Middle frontal gyrus (tissue), 1 donor: ENCODE data around the gene FECH.
"Not testable (repeated sequence)": the region's sequence is repeated elsewhere in the genome, so short reads cannot be mapped to it uniquely, and the experiment has no call there.

Experiments
- DNase-seq: peaks from one replicate; pipeline ENCODE4 v3.0.0-alpha.2; 2015; ENCODE audit warnings: low spot score; ENCODE audit errors: extremely low spot score

The FECH gene

DNA sequence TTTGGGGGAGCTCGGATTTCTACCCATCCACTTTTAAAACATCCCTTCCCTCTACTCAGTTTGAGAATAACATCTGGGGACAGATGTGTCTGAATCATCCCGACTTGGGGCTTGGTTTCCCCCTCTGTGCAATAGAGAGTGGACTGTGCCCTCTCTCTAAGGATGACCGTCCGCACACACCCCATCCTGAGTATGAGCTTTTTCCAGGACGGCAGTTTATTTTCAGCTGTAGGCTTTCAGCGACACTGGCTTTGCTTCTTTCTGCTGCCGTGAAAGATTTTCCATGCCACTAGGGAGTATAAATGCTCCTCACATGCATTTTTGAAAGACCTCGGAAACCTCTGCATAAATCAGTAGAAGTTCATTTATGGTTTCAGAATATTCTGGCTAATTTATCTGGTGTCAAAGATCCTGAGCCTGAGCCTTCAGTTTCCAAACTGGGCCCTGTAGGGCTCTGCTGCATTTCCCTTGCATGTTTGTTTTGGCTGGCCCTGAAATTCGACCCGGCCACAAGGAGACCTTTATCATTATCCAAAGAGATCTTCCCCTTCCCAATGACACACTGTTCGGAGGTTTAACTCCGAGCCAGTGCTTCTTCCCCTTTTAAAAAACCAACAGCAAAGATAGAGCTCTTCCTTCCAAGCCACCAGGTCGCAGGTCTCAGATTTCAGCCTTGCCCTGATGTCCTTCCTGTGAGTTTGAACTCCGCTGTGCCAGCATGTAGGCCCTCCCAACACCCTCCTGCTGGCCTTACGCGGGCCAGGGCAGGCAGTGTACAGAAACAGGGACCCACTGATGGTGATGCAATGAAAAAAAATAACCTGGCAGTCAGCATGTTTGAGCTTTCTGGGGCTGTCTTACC, 53.3 kb downstream of the FECH start:
- DNase-seq = no peak

DNA sequence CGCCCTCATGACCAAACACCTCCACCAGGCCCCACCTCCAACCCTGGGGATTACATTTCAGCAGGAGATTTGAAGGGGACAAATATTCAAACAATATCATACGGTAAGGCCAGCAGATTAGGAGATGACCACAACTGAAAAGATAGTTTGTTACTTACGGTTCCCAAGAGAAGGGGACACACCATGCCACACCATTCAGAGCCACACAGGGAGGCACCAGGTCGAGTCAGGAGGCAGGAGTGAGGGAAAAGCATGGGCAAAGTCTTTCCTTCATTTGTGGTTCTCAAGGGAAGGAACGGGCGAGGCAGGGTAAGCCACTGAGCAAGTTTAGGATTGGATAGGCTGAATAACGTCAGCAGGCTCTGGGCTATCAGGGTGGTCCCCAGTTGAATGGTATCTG, 57.4 kb downstream of the FECH start:
- no peak for DNase-seq

DNA sequence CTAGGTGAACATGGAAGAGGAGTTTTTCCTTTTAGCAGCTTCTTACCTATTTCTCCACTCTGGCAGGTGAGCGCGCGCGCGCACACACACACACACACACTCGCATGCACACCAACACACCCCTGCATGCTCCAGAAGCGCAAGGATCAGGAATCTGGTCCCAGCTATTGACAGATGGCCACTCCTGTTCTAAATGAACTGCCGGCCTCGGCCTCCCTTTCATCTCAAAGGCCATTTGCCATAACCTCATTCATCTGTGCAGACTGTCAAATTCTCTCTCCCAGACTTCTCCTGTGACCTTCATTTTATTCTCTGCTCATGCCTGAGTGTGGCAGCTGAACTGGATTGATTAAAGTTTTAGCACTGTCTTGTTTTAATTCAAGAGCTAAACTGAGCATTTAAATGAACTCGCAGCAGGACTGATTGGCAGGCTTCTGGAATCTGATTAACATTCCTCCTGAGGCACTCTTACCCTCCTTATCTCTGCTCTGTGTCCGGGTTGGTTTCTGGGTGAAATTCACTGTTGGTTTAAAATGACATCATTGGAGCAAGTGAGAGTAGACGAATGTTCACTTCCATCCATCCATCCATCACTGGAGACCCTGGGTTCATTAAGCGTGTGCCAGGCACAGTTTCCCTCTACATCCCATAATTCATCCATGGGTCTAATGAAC, 58.8 kb downstream of the FECH start:
- DNase-seq = no peak

DNA sequence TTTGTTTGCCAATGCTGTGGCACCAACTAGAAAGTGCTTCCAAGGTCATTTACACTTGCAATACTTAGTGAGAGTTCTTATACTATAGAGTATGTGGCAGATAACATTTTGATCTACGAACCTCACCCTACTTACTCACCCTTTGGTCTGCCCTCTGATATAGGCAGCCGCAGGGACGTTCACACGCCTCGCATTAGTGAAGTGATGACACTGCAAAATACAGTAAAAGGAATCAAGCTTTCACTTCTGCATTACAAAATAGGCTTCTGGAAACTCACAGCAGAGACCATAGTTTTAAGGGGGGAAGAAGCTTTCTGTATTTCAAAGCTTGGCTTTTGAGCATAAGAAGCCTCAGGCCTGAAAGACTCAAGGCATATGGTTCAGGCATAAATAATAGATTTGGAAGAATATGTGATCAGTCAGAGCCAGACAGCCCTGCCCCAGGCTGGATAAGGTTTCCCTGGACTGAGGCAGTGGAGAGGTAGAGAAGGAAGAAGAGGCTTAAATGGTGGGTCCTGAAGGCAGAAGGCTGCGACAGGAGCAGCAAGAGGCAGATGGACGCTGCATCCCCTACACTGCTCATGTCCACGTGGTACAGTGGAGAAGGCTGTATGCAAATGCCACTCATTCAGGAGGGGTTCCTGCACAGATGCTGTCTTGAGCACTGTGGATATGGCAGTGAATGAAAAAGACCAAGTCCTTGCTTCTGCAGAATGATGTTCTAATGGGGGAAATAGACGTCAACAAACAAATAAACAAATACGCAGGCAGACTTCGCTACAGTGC, 63.1 kb downstream of the FECH start:
- no peak for DNase-seq

DNA sequence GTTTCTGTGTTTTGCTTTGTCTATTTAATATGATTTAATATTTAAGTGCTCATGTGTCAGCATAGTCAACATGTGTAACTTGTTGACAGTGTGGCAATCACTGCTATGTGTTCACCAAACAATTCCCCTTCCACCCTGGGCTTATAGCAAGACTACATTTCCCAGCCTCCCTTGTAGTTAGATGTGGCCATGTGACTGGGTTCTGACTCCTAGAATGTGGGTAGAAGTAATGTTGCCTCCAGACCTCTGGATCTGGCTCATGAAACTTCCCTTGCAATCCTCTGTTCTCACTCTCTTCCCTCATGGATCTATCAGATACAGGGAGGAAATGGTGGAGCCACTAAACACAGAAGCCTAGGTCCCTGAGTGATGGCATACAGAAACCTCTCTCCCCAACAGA, 64.2 kb downstream of the FECH start:
- DNase-seq = not testable (repeated sequence)

DNA sequence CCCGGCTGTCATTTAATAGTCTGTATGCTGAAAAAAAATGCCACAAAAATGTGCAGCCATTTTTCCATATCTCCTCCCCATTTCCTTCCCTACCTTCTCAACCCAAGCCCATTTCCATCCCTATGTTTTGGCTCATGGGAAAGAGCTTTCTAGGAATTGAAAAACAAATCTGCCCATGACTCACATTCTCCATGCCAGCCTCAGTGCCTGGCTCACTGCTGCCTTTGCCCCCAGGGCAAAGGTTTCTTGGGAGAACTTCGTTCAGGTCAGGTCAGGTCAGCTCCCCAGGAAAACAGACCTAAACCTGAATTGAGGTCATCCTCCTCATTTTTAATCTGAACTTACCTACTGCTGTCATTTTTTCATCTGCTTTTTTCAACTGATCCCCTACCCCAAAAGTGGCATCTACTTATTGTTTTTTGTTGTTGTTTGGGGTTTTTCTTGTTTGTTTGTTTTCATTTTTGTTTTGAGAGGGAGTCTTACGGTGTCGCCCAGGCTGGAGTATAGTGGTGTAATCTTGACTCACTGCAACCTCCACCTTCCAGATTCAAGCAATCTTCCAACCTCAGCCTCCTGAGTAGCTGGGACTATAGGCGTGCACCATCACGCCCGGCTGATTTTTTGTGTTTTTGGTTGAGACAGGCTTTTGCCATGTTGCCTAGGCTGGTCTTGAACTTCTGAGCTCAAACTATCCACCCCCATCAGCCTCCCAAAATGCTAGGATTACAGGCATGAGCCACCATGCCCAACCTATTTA, 66.7 kb downstream of the FECH start:
- DNase-seq = no peak

DNA sequence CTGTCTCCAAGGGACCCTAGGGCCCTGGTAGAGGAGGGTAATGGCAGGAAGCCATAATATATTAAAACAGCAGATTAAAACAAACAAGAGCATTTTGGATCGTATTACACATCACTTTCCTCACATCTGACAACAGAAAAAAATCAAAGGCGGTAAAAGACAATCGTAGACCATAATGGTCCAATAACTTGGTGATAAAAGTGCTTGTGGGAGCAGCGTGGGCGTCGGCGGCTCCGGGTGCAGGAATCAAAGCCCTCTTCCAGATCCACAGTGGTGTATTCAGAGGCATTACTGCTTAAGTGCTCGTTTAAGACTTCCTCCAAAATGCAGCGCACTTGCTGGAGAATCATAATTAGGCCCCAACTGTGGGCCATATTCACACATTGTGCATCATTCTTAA, 68.0 kb downstream of the FECH start:
- DNase-seq = no peak

DNA sequence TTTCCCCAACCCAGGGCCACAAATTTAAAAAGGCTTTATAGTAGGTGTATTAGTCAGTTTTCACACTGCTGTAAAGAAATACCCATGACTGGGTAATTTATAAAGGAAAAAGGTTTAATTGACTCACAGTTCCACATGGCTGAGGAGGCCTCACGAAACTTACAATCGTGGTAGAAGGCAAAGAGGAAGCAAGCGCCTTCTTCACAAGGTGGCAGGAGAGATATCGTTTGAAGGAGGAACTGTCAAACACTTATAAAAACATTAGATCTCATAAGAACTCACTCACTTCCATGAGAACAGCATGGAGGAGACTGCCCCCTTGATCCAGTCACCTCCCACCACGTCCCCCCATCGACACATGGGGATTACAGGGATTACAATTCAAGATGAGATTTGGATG, 70.4 kb downstream of the FECH start:
- DNase-seq = no peak

DNA sequence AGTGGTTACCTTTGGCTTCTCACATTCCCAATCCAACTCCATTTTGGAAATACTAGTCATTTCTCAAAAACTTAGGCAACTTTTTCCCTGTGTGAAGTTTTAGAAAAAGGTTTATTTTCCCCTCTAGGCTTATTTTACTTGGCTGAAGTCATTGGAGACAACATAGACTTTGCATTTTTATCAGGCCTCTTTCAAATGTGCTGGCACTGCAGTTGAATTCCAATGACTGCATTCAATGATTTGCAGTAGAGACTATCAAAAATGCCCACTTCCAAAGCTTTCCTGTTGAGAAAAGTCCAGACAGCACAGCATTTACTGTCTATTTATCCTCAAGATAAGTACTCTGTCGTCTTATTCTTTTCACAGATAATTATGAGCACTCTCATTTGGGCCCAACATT, 81.3 kb downstream of the FECH start:
- DNase-seq = no peak

DNA sequence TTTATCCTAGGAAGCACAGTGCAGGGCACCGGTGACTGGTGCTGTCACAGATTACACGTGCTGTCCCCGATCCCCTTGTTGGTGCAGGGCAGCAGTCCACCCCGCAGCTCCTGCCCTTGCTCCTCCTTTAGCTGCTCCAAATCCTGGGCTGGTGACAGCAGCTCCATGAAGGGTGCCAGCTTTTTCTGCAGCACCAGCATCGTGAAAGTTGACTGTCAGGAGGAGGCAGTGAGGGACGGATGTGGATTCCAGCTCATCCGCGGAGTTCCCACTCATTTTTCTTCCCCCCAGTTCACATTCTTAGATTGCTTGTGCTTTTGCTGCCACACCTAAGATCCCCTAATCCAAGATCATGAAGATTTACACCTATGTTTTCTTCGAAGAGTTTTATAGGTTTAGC, 83.9 kb downstream of the FECH start:
- DNase-seq = no peak

DNA sequence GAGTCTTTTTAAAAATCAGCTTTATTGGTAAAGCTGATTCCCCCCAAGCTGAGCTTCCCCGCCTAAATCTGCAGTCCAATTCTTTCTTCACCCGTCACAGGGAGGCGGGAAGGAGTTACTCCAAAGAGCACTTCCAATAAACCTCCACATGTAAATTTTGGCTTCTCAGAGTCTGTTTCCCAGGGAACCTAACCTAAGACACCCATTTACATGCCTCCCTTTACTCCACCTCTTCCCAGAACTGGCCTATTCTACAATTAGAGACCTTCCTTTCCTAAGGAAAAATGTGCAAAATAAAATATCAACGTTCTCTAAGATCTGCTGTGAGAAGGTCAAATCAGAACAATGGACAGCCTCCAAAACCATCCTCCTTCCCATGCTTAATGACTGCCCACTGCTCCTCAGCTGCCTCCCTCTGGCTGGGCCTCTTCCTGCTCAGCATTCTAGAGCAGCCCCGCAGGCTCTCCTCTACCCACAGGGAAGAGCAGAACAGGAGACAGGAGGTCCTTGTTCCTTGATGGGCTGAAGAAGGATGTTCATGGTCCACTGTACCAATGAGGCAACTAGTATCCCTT, 87.7 kb downstream of the FECH start:
- no peak for DNase-seq
